Retinal pigment epithelial cell (primary cell): Measurements from ENCODE around the gene LARP4B.

Experiments used
- DNase-seq: peaks from one replicate; pipeline ENCODE4 v3.0.0-alpha.2; 2010; ENCODE audit warnings: low read depth
- H3K4me3 ChIP-seq: 2 replicates; pipeline ENCODE4 v1.5.1; 2011; ENCODE audit warnings: mild to moderate bottlenecking, low read length, control low read depth, moderate library complexity
- TF ChIP-seq, protein P1 (sequence below): conservative IDR thresholded peaks from 2 replicates; pipeline ENCODE4 v1.5.1; 2011; ENCODE audit warnings: low read depth, low read length, control low read depth, inconsistent platforms

LARP4B gene

DNA sequence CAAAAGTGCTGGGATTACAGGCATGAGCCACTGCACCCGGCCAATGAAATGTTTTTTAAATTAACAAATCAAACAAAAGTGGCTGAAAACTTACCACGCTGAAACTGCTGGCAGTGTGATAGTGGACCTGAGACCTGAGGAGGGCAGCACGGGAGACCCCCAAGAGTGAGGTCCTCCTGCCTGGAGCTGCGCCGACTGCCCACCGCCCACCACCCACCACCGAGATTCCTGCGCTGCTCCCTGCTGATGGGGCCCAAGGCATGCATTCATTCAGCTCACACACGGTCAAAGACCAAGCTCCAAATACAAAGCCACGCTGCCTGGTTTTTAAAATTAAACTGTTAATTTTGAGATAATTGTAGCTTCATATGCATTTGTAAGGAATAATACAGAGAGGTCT lies 16.4 kb upstream of the LARP4B start:
- H3K4me3 ChIP-seq, result no peak overlapping the region
- no peak for DNase-seq
- TF ChIP-seq, protein P1, sequence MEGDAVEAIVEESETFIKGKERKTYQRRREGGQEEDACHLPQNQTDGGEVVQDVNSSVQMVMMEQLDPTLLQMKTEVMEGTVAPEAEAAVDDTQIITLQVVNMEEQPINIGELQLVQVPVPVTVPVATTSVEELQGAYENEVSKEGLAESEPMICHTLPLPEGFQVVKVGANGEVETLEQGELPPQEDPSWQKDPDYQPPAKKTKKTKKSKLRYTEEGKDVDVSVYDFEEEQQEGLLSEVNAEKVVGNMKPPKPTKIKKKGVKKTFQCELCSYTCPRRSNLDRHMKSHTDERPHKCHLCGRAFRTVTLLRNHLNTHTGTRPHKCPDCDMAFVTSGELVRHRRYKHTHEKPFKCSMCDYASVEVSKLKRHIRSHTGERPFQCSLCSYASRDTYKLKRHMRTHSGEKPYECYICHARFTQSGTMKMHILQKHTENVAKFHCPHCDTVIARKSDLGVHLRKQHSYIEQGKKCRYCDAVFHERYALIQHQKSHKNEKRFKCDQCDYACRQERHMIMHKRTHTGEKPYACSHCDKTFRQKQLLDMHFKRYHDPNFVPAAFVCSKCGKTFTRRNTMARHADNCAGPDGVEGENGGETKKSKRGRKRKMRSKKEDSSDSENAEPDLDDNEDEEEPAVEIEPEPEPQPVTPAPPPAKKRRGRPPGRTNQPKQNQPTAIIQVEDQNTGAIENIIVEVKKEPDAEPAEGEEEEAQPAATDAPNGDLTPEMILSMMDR, result no peak

DNA sequence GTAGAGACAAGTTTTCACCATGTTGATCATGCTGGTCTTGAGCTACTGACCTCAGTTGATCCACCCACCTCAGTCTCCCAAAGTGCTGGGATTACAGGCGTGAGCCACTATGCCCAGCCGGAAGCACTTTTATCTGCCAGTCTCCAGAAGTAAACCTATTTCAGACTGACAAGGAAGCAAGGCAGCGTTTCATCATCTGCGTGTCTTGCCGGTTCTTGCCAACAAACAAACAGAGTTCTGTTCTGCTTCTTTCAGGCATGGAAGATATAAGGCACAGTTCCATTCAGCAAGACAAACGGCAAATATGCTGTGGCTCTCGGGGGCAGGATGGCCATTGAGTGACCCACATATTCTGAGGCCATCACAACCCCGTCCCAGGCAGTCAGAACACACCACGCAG lies 15.5 kb upstream of the LARP4B start:
- DNase-seq, result no peak
- no peak overlapping the region for H3K4me3 ChIP-seq
- TF ChIP-seq, protein P1, result no peak

DNA sequence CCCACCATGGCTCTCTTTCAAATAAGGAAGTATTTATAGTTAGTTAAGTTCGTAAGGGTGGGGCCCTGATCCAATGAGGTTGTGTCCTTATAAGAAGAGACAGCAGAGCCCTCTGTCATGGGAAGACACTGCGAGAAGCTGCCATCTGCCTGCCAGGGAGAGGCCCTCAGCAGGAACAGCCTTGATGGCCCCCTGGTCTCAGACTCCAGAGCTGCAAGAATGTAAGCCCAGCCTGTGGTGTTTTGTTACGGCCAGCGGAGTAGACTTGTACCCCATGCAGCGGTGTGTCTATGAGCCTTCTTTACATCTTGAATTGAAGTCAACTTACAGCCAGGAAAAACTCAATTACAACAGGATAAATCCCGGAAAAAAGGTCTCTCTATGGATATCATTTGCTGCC lies 14.3 kb upstream of the LARP4B start:
- TF ChIP-seq, protein P1, result no peak
- DNase-seq, result no peak
- H3K4me3 ChIP-seq, result no peak overlapping the region

DNA sequence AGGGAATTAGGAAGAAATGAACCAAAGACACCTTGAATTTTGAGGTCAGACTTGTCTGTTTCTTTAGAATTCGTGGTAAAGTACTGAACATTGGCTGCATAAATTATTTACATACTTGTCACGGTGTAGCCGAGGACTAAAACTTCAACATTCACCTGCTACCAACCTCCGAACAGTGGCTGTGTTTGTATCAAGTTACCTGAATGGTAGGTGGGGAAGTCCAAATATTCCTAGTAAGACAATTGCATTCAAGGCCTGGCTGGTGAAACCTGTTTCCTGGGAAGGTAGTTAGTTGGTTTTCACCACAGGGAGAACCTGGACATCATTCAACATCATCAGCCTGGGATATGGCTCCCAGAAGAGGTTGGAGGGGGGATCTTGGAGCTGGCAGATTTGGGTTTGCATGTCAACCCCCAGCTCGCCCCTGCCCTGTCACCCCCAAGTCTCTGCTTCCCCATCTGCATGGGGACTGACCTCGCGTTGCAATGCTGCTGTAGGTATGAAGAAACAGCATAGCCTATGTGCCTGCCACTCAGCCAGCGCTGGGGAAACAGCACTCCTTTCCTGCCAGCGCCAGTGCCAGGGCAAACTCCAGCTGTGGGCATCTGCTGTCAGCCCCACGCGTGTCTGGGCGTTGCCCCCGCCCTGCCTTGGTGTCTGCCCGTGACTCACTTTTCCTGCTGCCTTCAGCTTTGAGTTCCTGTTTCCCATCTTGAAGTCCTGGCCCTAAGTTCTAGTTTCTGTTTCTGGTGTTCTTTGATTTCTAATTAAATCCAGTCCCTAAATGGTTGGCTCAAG lies 12.7 kb upstream of the LARP4B start:
- H3K4me3 ChIP-seq, result no peak overlapping the region
- no peak for DNase-seq
- TF ChIP-seq, protein P1, result no peak

DNA sequence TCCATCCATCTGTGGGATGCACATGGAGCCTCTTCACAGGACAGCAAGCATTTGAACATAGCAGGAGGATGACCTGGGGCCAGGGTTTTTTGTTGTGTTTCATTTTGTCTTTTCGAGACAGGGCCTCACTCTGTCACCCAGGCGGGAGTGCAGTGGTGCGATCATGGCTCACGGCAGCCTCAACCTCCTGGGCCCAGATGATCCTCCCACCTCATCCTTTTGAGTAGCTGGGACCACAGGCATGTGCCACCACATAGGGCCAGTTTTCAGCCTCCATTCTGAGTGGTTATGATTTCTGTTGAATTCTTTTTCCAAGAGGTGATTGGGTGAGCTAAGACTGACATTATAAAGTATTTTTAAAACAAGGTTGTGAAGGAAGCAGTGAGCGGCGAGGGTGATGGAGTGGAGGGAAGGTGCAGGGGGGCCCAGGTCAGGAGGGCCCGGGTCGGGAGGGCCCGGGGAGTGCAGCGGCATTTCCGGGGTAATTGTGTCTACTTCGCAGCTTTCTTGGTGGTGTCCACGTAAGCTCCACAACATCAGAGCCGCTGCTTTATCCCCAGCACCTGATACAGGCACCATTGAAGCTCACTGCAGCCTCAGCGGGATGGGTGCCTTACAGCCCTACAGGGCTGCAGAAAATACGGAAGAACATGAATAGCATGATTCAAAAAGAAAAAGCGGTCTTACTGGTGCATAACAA lies 12.0 kb upstream of the LARP4B start:
- DNase-seq, result no peak
- no peak overlapping the region for H3K4me3 ChIP-seq
- TF ChIP-seq, protein P1, result no peak

DNA sequence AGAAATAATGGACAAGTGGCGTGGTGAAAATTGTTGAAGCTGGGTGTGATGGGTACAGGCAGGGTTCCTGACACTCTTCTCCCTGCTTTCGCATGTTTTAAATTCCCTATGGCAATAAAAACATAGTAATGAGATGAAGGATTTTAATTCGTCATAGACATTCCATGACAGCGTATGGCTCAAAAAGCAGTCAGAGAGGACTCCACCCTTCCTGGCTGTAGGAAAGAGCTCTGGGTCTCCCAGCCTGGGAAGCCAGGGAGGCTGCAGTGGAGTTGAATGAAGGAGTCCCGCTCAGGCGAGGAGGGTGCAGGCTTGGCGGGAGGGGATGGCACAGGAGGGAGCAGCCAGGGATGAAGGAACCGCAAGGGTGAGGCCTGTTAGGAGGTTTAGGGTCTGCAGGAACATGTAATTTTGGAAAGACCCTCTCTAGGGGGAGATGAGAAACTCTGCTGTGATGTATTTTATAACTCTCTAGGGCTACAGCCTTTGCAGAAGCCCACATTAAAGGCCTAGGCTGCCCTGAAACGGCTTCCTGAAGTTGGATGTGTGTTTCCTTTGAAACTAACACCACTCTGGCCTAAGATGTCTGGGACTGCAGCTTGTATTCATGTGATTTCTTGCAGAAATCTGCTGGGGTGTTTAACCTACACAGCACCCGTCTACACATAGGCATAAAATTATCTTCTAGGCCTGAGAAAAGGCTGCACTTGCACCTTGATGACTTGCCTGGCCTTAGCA lies 7.6 kb upstream of the LARP4B start:
- DNase-seq, result no peak
- H3K4me3 ChIP-seq, result no peak overlapping the region
- TF ChIP-seq, protein P1, result no peak
